ENCODE data around the gene WDR33. TPM values are rescaled to one million over a fixed set of nuclear protein-coding genes. Genes with fewer than 3 reads are reported as not detected.
A peak's percentile ranks its signal among the peaks of the same experiment; 100 is the strongest.

Gene WDR33
- total RNA-seq, 1 donor from 2014 or later, result 93.0 TPM

DNA sequence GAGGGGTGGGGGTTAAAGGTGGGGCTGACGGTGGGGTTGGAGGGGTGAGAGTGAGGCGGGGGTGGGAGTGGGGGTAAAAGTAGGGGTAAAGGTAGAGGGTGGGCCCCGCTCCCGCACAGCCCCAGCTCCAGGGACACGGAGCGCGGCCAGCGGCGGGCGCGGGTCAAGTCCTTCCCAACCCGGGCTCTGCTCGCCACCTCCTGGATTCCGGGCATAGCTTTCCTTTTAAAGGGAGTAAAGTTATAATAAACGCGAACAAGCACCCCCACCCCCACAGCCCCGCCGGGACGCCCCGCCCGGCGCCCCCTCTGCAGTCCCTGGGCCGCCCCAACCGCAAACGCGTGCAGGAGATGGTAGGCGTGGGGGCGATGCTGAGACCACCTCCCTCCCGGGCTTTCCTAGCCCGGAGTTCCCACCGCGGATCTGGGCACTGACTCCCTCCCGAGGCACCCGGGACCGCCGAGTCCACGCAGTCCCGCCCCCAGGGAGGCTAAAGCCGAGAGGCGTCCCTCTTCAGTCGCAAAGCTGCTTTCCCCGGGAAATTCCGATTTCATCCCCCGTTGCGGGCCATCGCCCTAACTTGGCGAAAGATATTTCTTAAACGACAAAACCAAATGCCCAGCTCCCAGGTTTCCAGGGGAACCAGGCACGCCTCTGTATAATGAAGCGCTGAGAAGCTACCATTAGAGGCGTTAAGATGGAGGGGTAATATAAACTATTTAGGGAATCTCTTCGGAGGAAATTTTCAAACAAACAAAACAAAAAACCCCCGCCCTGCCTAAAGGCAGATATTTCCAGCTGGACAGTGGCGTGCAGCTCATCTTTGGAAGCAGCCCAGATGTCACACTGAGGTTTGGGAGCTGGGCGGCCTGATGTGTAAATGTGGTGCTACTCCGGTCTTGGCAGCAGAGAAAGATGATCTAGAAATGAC is 135.4 kb downstream of the WDR33 start, which contains the start of gene LIMS2:
Gene LIMS2 (minus strand): TSS at position 200 of the 931 bp plus-strand sequence. CDS start 506 bp downstream, outside the sequence.
- CTCF ChIA-PET, result interaction anchor here (0.9 to 1.6 kb wide), 2 partner anchors 26 to 84 kb away, joined by 3 to 4 read pairs; no protein-coding TSS in a partner anchor
- Mint-ChIP-seq H3K4me3 (peak within 1 kb of the TSS; percentile 82), H3K4me1 (peaks cover 11% of the 10 kb centered on the region), H3K27me3 (peaks cover 47% of the 10 kb centered on the region), H3K9me3 (no peaks in the 10 kb centered on the region), H3K36me3 (ENCODE audit: low read depth) (no peaks in the 10 kb centered on the region), H3K27ac (no peak within 1 kb of the TSS)
- TF ChIP-seq, protein P1, sequence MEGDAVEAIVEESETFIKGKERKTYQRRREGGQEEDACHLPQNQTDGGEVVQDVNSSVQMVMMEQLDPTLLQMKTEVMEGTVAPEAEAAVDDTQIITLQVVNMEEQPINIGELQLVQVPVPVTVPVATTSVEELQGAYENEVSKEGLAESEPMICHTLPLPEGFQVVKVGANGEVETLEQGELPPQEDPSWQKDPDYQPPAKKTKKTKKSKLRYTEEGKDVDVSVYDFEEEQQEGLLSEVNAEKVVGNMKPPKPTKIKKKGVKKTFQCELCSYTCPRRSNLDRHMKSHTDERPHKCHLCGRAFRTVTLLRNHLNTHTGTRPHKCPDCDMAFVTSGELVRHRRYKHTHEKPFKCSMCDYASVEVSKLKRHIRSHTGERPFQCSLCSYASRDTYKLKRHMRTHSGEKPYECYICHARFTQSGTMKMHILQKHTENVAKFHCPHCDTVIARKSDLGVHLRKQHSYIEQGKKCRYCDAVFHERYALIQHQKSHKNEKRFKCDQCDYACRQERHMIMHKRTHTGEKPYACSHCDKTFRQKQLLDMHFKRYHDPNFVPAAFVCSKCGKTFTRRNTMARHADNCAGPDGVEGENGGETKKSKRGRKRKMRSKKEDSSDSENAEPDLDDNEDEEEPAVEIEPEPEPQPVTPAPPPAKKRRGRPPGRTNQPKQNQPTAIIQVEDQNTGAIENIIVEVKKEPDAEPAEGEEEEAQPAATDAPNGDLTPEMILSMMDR (IDR thresholded peaks at IDR 0.05), result no peak
- ATAC-seq (ENCODE audit: low read depth) (peak; percentile 21), DNase-seq (no peak)
- intact Hi-C loops (cut with micrococcal nuclease), result no loop called here
- POLR2A ChIA-PET, result no interaction called here

DNA sequence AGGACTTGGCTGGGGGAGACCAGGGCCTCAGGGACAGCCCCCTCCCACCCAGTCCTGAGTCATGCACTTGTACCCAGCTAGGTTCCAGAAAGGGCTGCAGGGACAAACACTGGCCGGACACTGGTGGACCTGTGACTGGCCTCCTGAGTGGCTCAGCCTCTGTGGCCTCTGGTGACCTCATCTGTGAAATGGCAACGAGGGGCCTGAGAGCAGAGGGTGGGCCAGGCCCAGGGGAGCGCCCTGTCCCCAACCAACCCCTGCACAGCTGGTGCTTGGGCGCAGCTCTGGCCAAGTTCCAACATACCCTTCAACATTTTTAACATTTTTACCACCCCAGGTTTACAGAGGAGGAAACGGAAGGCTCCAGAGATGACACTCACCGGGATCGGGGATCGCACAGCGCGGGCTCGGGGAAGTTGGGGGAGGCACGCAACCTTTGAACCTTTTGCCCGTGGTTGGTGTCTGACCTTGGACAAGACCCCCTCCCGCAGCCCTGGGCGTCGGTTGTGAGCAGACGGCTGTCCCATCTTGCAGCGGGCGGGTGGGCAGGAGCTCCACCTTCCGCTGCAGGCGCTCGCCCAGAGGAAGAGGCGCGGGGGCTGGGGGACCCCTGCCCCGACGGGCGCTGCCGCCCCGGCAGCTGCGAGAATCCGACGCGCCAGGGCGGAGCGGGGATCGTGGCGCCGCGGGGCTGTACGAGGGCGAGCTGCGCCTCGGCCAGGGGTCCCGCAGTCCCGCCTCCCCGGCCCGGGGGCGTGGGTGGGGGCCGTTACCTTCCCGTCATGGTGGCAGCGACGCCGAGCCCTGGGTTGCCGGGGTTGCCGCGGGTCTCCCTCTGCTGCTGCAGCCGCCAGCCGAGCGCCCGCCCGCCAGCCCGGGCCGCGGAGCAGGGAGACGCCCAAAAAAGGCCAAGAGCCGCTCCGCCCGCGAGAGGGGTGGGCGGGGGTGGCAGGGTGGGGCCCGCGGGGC is 136.4 kb downstream of the WDR33 start:
- ATAC-seq (ENCODE audit: low read depth) (peak; percentile 60), DNase-seq (no peak)
- no peak overlapping the region for H3K27ac Mint-ChIP-seq
- H3K4me3 Mint-ChIP-seq, result peak overlapping the region; percentile 81
- intact Hi-C loops (cut with micrococcal nuclease), result no loop called here
- no peaks in the 10 kb centered on the region for H3K9me3 Mint-ChIP-seq
- TF ChIP-seq, protein P1 (IDR thresholded peaks at IDR 0.05), result no peak
- POLR2A ChIA-PET, result no interaction called here
- CTCF ChIA-PET, result interaction anchor here (1.6 kb wide), 1 partner anchor 83 kb away, joined by 4 read pairs; no protein-coding TSS in a partner anchor
- H3K27me3 Mint-ChIP-seq, result peaks cover 52% of the 10 kb centered on the region
- peaks cover 11% of the 10 kb centered on the region for H3K4me1 Mint-ChIP-seq
- no peaks in the 10 kb centered on the region for H3K36me3 Mint-ChIP-seq (ENCODE audit: low read depth)

DNA sequence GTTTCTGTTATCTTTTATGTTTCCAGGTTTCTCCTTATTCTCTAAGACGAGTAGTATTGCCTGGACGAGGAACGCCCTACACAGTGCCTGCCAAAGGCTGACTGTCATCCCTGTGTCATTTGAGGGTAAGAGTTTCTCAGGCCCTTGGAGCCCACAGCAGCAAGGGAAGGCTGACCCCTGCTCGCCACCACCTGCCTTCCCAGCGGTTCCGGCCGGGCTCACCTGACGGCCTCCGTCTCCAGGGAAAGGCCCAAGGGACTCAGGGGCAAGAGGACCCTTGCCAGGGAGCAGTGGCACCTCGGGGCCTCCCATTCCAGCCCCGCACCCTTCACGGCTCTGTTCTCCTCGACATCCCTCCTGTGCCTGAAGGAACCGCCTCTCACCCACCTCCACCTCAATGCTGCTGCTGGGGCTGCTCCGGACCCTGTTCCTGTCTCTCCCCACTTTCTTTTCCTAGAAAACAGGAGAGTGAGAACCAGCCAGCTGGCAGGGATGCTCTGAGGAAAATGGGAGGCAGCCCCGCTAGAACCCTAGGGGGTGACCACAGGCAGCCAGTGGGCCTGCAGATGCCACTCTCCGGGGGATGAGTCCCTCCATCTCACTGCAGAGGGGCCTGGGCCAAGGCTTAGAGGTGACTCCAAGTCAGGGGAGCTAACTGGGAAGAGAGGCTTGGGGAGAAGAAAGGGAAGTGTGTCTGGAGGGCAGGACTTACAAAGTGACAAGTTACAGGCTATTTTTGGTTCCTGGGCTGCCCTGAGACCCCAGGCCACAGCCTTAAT is 137.5 kb downstream of the WDR33 start:
- Mint-ChIP-seq H3K4me1 (peaks cover 11% of the 10 kb centered on the region), H3K4me3 (peak overlapping the region; percentile 81), H3K27ac (no peak overlapping the region), H3K9me3 (no peaks in the 10 kb centered on the region), H3K27me3 (peaks cover 50% of the 10 kb centered on the region), H3K36me3 (ENCODE audit: low read depth) (no peaks in the 10 kb centered on the region)
- ChIA-PET POLR2A (no interaction called here), CTCF (interaction anchor here (1.0 kb wide), 1 partner anchor 23 kb away, joined by 3 read pairs; no protein-coding TSS in a partner anchor)
- ATAC-seq (ENCODE audit: low read depth) (no peak), DNase-seq (no peak)
- TF ChIP-seq, protein P1 (IDR thresholded peaks at IDR 0.05), result no peak
- intact Hi-C loops (cut with micrococcal nuclease), result no loop called here

DNA sequence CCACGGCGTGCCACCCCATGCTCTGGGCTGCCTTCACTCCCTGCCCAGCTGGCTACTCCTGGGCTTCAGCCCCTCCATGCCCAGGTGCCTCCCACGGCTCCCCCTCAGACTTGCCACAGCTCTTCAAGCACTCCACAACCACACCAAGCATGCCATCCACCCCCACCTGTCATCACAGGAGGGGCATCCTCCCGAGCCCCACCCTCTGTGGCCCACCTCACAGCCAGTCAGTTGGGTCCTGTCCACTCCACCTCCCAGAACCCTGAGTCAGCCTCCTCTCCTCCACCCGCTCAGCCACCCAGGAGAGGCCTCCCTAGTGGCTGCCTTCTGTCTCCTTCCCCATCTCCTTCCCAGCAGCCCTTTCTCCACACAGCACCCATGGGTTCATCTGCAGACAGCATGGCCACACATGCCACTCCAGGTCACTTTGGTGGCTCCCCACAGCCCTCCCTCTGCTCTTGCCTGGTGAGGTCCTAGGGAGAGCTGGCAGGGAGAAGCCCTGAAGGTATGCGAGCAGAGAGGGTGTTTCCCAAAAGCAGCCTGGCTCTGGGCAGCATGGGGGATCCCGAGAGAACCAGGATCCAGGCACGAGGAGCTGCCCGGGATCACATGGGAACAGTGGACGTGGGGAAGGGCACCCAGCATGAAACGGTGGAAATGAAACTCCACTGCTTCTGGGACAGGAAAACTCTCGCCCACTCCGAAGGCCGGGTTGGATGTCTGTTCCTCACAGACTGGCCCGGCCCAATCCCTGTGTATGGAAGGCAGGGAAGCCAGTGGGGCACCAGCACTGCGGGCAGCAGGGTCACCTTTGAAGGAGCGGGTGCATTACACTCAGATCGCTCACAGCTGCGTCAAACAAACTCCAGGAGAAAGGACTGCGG is 138.4 kb downstream of the WDR33 start:
- Mint-ChIP-seq H3K9me3 (no peaks in the 10 kb centered on the region), H3K27me3 (peaks cover 46% of the 10 kb centered on the region), H3K4me1 (peaks cover 11% of the 10 kb centered on the region), H3K36me3 (ENCODE audit: low read depth) (no peaks in the 10 kb centered on the region), H3K27ac (no peak overlapping the region), H3K4me3 (no peak overlapping the region)
- CTCF ChIA-PET, result interaction anchor here (1.0 kb wide), 1 partner anchor 22 kb away, joined by 3 read pairs; no protein-coding TSS in a partner anchor
- POLR2A ChIA-PET, result no interaction called here
- no peak for ATAC-seq (ENCODE audit: low read depth)
- TF ChIP-seq, protein P1 (IDR thresholded peaks at IDR 0.05), result no peak
- intact Hi-C loops (cut with micrococcal nuclease), result no loop called here
- DNase-seq, result no peak
